RWPE2 (cell line): ENCODE measurements around the gene PCDHB3.

Experiments
- ATAC-seq: fragments of 200-7000 bp; cut with Tn5 transposase; 3 replicates; pipeline ENCODE4 v1.9.1; 2021; ENCODE audit warnings: low read depth
- DNase-seq: peaks from one replicate; pipeline ENCODE4 v3.0.0-alpha.2; 2020; ENCODE audit warnings: low spot score
- H3K27ac ChIP-seq: fragments of 450-650 bp; 2 replicates; pipeline ENCODE4 v1.5.1; 2017; ENCODE audit warnings: mild to moderate bottlenecking; ENCODE audit not compliant: poor library complexity, severe bottlenecking
- H3K27me3 ChIP-seq: fragments of 250-450 bp; sonication (Bioruptor Pico); 2 replicates; pipeline ENCODE4 v1.5.1; 2021; ENCODE audit warnings: mild to moderate bottlenecking, moderate library complexity; ENCODE audit not compliant: insufficient read depth, poor library complexity, severe bottlenecking
- H3K36me3 ChIP-seq: fragments of 250-450 bp; sonication (Bioruptor Pico); 2 replicates; pipeline ENCODE4 v1.5.1; 2020; ENCODE audit warnings: low read depth, mild to moderate bottlenecking, moderate library complexity
- H3K4me1 ChIP-seq: fragments of 250-450 bp; sonication (Bioruptor Pico); 2 replicates; pipeline ENCODE4 v1.5.1; 2021; ENCODE audit warnings: mild to moderate bottlenecking, moderate library complexity; ENCODE audit not compliant: insufficient read depth, poor library complexity, severe bottlenecking
- H3K4me3 ChIP-seq: fragments of 250-450 bp; sonication (Bioruptor Pico); 2 replicates; pipeline ENCODE4 v1.5.1; 2021; ENCODE audit warnings: mild to moderate bottlenecking, moderate library complexity; ENCODE audit not compliant: severe bottlenecking
- H3K9me3 ChIP-seq: fragments of 250-450 bp; sonication (Bioruptor Pico); 2 replicates; pipeline ENCODE4 v1.5.1; 2021; ENCODE audit warnings: mild to moderate bottlenecking, moderate library complexity; ENCODE audit not compliant: severe bottlenecking
- CTCF ChIP-seq: fragments of 450-650 bp; IDR thresholded peaks from one replicate; pipeline ENCODE4 v1.5.1; 2017; ENCODE audit warnings: mild to moderate bottlenecking, moderate library complexity; ENCODE audit not compliant: poor library complexity, severe bottlenecking

The PCDHB3 gene

GRCh38 chr5:141100243-141100805 lies at the start of gene PCDHB3:
Gene PCDHB3, plus strand, starts transcription at chr5:141100473. Its CDS starts 177 bp downstream, at chr5:141100650.
- ATAC-seq (peak; percentile 72), DNase-seq (no peak)
- Histone ChIP-seq H3K36me3 (no peaks in the 10 kb centered on the region), H3K27me3 (peaks cover 39% of the 10 kb centered on the region), H3K27ac (no peak within 1 kb of the TSS), H3K4me1 (no peaks in the 10 kb centered on the region), H3K9me3 (peaks cover 3% of the 10 kb centered on the region), H3K4me3 (peak within 1 kb of the TSS; percentile 13)
- TF ChIP-seq CTCF: peak; percentile 71

DNA sequence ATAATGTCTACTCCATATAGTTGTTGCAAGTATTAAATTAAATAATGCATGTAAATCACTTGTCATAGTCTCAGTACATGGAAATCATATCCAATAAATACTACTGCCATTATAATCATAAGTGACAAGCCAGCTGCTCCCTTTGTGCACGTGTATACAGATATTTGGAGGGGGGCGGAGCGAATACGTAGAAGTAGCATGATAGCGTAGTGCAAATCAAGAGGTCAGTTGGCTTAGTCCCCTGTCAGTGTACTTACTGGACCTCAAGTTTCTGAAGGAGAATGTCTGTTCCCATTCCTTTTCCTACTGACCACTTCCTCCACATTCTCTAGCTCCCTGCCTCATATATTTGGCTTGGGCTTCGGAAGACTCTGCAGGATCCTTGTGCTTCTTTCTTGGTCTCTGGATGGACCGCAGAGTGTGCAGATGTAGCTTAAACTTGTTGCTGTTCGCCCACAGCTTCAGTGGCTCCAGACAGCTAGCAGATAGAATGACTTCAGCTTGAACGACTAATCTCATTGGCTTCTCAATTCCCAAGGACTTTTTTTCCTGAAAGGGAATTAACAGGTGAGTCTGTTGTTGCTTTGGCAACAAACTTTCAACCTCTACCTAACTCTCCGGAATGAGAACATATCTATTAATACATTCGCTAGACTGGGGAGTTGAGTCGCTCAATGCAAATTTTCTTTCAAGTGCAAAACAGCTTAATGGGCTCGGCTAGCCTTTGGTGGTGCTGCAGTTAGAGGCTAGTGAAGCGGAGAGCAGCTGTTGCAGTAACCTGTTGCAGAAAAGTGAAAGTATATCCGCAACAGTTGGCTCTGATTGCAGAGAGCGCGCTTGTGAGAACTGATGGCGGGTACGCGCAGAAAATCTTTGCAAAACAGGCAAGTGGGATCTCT lies 49.4 kb upstream of the PCDHB3 start, which contains the start of gene PCDHB1:
TSS of gene PCDHB1 (plus strand) at position 753 of the 899 bp plus-strand sequence. CDS start at position 850, 97 bp downstream.
- DNase-seq (no peak), ATAC-seq (peak; percentile 57)
- H3K27me3 ChIP-seq: peaks cover 69% of the 10 kb centered on the region
- no peaks in the 10 kb centered on the region for H3K9me3 ChIP-seq
- H3K36me3 ChIP-seq: no peaks in the 10 kb centered on the region
- no peak for TF ChIP-seq CTCF
- peak within 1 kb of the TSS; percentile 24 for H3K4me3 ChIP-seq
- no peak within 1 kb of the TSS for H3K27ac ChIP-seq
- H3K4me1 ChIP-seq: no peaks in the 10 kb centered on the region

- peaks cover 70% of the 10 kb centered on the region for H3K27me3 ChIP-seq
- no peaks in the 10 kb centered on the region for H3K9me3 ChIP-seq
- ATAC-seq: peak; percentile 27; the same call in 1 of the 3 replicates
- no peak for DNase-seq
- H3K4me1 ChIP-seq: no peaks in the 10 kb centered on the region
- no peaks in the 10 kb centered on the region for H3K36me3 ChIP-seq
- no peak for TF ChIP-seq CTCF
- H3K4me3 ChIP-seq: peak overlapping the region; percentile 24
- H3K27ac ChIP-seq: no peak overlapping the region
These were observed 48.8 kb upstream of the PCDHB3 start for GRCh38 chr5:141051521-141051866.

- no peaks in the 10 kb centered on the region for H3K36me3 ChIP-seq
- peaks cover 2% of the 10 kb centered on the region for H3K9me3 ChIP-seq
- no peak for TF ChIP-seq CTCF
- DNase-seq (no peak), ATAC-seq (no peak; the same call in 2 of the 3 replicates)
- no peak overlapping the region for H3K4me3 ChIP-seq
- H3K4me1 ChIP-seq: no peaks in the 10 kb centered on the region
- no peak overlapping the region for H3K27ac ChIP-seq
- peaks cover 58% of the 10 kb centered on the region for H3K27me3 ChIP-seq
These were observed 22.4 kb upstream of the PCDHB3 start for GRCh38 chr5:141077826-141078225.
